ENCODE results near the gene LGI4. TPM values are rescaled to one million over a fixed set of nuclear protein-coding genes. Genes with fewer than 3 reads are reported as not detected.
A peak's percentile ranks its signal among the peaks of the same experiment; 100 is the strongest.

The LGI4 gene
- total and polyA plus RNA-seq, 8 donors, result 3.1 to 40.0 (median 13.4) TPM

- DNase-seq, result peak in 1 of 2 donors; percentile 29
These were observed 43.8 kb upstream of the LGI4 start for GRCh38 chr19:35178701-35179100.

DNA sequence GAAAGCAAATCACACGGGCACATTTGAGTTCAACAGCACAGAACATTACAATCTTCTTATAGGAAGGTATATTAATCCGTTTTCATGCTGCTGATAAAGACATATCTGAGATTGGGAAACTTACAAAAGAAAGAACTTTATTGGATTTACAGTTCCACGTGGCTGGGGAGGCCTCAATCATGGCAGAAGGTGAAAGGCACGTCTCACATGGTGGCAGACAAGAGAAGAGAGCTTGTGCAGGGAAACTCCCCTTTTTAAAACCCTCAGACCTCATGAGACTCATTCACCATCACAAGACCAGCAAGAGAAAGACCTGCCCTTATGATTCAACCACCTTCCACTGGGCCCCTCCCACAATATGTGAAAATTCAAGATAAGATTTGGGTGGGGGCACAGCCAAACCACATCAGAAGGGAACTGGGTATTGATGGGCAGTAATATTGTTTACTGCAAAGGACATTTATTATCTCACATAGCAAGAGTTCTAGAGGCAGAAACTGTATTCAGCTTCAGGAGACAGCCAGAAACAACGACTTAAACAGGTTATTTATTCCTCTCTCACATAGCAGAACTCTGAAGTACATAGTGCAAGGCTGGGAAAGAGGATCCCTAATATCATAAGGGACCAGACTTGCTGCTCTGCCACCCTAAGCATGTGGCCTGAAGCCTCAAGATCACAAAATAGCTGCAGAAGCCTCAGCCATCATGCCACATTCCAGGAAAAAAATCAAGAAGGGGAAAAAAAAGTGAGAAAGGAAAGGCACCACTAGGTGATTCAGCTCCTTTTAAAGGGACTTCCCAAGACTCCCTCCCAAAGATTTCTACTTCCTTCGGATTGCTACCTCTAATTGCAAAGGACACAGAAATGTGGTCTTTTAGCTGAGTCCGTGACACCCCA lies 42.8 kb upstream of the LGI4 start:
- H3K9me3 ChIP-seq, result peaks cover 0 to 7% (median 0%) of the 10 kb centered on the region in 4 donors
- H3K36me3 ChIP-seq, result no peaks in the 10 kb centered on the region
- 70 to 77% (median 74%) methylated on average over 7 of the region's 7 CpGs for WGBS, 5 donors
- TF ChIP-seq POLR2A (IDR thresholded peaks at IDR 0.05) (no peak), EP300 (IDR thresholded peaks at IDR 0.05) (no peak), POLR2AphosphoS5 (IDR thresholded peaks at IDR 0.05) (no peak), CTCF (IDR thresholded peaks at IDR 0.05) (no peak)
- H3K27ac ChIP-seq, result no peak overlapping the region
- no peaks in the 10 kb centered on the region for H3K27me3 ChIP-seq
- intact Hi-C loops (cut with DNase I; ENCODE audit: low total_unique reads), result no loop called here
- no peak overlapping the region for H3K4me3 ChIP-seq
- no peak for DNase-seq
- peaks cover 0 to 15% (median 2%) of the 10 kb centered on the region in 4 donors for H3K4me1 ChIP-seq

More at GRCh38 chr19:35178701-35179100, 43.8 kb upstream of the LGI4 start:
- WGBS, 5 donors, result 51 to 68% (median 65%) methylated on average over 2 of the region's 2 CpGs
- Histone ChIP-seq H3K9me3 (peaks cover 0 to 12% (median 0%) of the 10 kb centered on the region in 4 donors), H3K27me3 (no peaks in the 10 kb centered on the region), H3K4me1 (peaks cover 0 to 5% (median 0%) of the 10 kb centered on the region in 4 donors), H3K27ac (no peak overlapping the region), H3K4me3 (no peak overlapping the region), H3K36me3 (no peaks in the 10 kb centered on the region)
- intact Hi-C loops (cut with DNase I; ENCODE audit: low total_unique reads), result no loop called here
- no peak for TF ChIP-seq EP300 (IDR thresholded peaks at IDR 0.05)
- no peak for TF ChIP-seq CTCF (IDR thresholded peaks at IDR 0.05)
- TF ChIP-seq POLR2A (IDR thresholded peaks at IDR 0.05), result no peak
- no peak for TF ChIP-seq POLR2AphosphoS5 (IDR thresholded peaks at IDR 0.05)

DNA sequence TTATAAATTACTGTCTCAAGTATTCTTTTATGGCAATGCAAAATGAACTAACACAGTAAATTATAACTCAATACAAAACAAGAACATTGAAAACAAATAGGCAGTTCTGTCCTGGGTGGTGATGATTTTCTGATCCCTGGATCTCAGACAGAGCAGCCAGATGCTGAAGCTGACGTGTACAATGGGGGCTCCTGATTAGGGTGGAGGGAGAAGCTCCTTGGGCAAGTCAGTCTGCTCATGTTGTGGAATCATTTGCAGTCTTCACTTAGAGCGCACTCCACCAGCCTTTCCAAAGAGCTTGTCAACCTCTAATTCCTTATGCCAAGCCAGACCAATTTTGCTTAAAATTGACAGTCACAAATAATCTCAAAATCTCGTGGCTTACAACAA lies 41.3 kb upstream of the LGI4 start:
- H3K9me3 ChIP-seq, result peaks cover 0 to 4% (median 0%) of the 10 kb centered on the region in 4 donors
- WGBS, 5 donors, result 71 to 87% (median 80%) methylated on average over 3 of the region's 3 CpGs
- intact Hi-C loops (cut with DNase I; ENCODE audit: low total_unique reads), result no loop called here
- H3K36me3 ChIP-seq, result no peaks in the 10 kb centered on the region
- DNase-seq, result no peak
- H3K27ac ChIP-seq, result no peak overlapping the region
- H3K27me3 ChIP-seq, result no peaks in the 10 kb centered on the region
- peaks cover 0 to 26% (median 5%) of the 10 kb centered on the region in 4 donors for H3K4me1 ChIP-seq
- no peak for TF ChIP-seq CTCF (IDR thresholded peaks at IDR 0.05)
- no peak for TF ChIP-seq EP300 (IDR thresholded peaks at IDR 0.05)
- TF ChIP-seq POLR2A (IDR thresholded peaks at IDR 0.05), result no peak
- no peak for TF ChIP-seq POLR2AphosphoS5 (IDR thresholded peaks at IDR 0.05)
- H3K4me3 ChIP-seq, result no peak overlapping the region

- Histone ChIP-seq H3K9me3 (peaks cover 0 to 4% (median 0%) of the 10 kb centered on the region in 4 donors), H3K4me3 (no peak overlapping the region), H3K4me1 (peaks cover 0 to 26% (median 5%) of the 10 kb centered on the region in 4 donors), H3K27me3 (no peaks in the 10 kb centered on the region), H3K36me3 (peaks cover 4 to 13% (median 6%) of the 10 kb centered on the region in 4 donors), H3K27ac (no peak overlapping the region)
- 87 to 97% (median 92%) methylated on average over 6 of the region's 6 CpGs for WGBS, 5 donors
- no peak for DNase-seq
- intact Hi-C loops (cut with DNase I; ENCODE audit: low total_unique reads), result no loop called here
- no peak for TF ChIP-seq POLR2AphosphoS5 (IDR thresholded peaks at IDR 0.05)
- TF ChIP-seq POLR2A (IDR thresholded peaks at IDR 0.05), result no peak
- no peak for TF ChIP-seq CTCF (IDR thresholded peaks at IDR 0.05)
- TF ChIP-seq EP300 (IDR thresholded peaks at IDR 0.05), result no peak
These were observed 39.4 kb upstream of the LGI4 start for GRCh38 chr19:35174226-35174625.
